Endothelial cell of coronary artery (primary cell): ENCODE data around the gene DMRT3. TPM values are rescaled to one million over a fixed set of nuclear protein-coding genes. Genes with fewer than 3 reads are reported as not detected.

ENCODE experiments used
- total RNA-seq: library from RNA; depleted of rRNA; stranded (reverse); fragments of >200 nt; gene quantifications from 2 replicates; pipeline ENCODE4 v1.2.3, GENCODE V29; 2014

The DMRT3 gene
- total RNA-seq, result not detected in 2 replicates

GRCh38 chr9:976258-976942, at the start of gene DMRT3:
Gene DMRT3, plus strand, starts transcription at chr9:976655. Its CDS starts 347 bp downstream, at chr9:977002.

Other genes with a start within 250 kb of the DMRT3 start
- gene DMRT1, start 135.0 kb upstream of the DMRT3 start, total RNA-seq, result under 0.01 TPM in 1 of 2 replicates, not detected in the other
- not detected in 2 replicates for gene DMRT2, start 73.7 kb downstream of the DMRT3 start, total RNA-seq